SK-N-SH (cell line): Measurements from ENCODE around the gene NPEPL1. TPM values are rescaled to one million over a fixed set of nuclear protein-coding genes. Genes with fewer than 3 reads are reported as not detected.
A peak's percentile ranks its signal among the peaks of the same experiment; 100 is the strongest.

Experiments used
- CTCF ChIA-PET: fragments of 300-600, 350-600 bp; formaldehyde crosslinking; extraction: SDS; loops from one replicate; lab custom pipeline; 2021; lab: Yijun Ruan, JAX
- POLR2A ChIA-PET: fragments of 350-600 bp; sonication (Branson Sonifier 250); formaldehyde crosslinking; extraction: SDS; loops from one replicate; lab custom pipeline; 2020; ENCODE audit warnings: antibody characterized with exemption, inconsistent platforms; lab: Yijun Ruan, JAX
- DNase-seq: peaks from one replicate; pipeline ENCODE4 v3.0.0; 2012
- H2AFZ ChIP-seq: fragments of 200-600 bp; sonication (generic); 2 replicates; pipeline ENCODE4 v1.8.1; 2016; ENCODE audit warnings: antibody characterized with exemption, mild to moderate bottlenecking, low read depth
- H3F3A ChIP-seq: fragments of 200-600 bp; sonication (generic); replicated peaks from 2 replicates; pipeline ENCODE3; 2016; ENCODE audit warnings: antibody characterized with exemption, mild to moderate bottlenecking; ENCODE audit not compliant: insufficient read depth
- H3K27ac ChIP-seq, 2 experiments: fragments of 200-500 bp in 1 of 2; fragments of 200-600 bp in 1 of 2; sonication (Bioruptor generic) in 1 of 2; sonication (generic), shearing (Covaris generic) in 1 of 2; 2 replicates each; pipeline versions ENCODE4 v1.5.1 to v1.6.1; 2014 to 2016; ENCODE audit warnings: low read depth in 2 of 2, inconsistent platforms in 1 of 2, low read length in 1 of 2, mild to moderate bottlenecking in 1 of 2, mixed read lengths in 1 of 2
- H3K27me3 ChIP-seq: fragments of 200-600 bp; sonication (generic), shearing (Covaris generic); 2 replicates; pipeline ENCODE4 v1.6.1; 2016; ENCODE audit warnings: mixed run types; ENCODE audit not compliant: insufficient read depth
- H3K36me3 ChIP-seq, 2 experiments: fragments of 200-500 bp in 1 of 2; fragments of 200-600 bp in 1 of 2; sonication (Bioruptor generic) in 1 of 2; sonication (generic) in 1 of 2; replicated peaks in 1 of 2; 2 replicates each; pipeline versions ENCODE3 to v1.5.1; 2014 to 2016; ENCODE audit warnings: low read length in 1 of 2, mild to moderate bottlenecking in 1 of 2; ENCODE audit not compliant: insufficient read depth in 2 of 2, control insufficient read depth in 1 of 2
- H3K4me1 ChIP-seq, 2 experiments: fragments of 200-500 bp in 1 of 2; fragments of 200-600 bp in 1 of 2; sonication (Bioruptor generic) in 1 of 2; sonication (generic), shearing (Covaris generic) in 1 of 2; 2 replicates each; pipeline versions ENCODE4 v1.5.1 to v1.6.1; 2014 to 2016; ENCODE audit warnings: low read depth in 1 of 2, low read length in 1 of 2, mixed run types in 1 of 2; ENCODE audit not compliant: insufficient read depth in 2 of 2, control insufficient read depth in 1 of 2
- H3K4me2 ChIP-seq: fragments of 200-600 bp; sonication (generic), shearing (Covaris generic); 2 replicates; pipeline ENCODE4 v1.6.1; 2017; ENCODE audit warnings: mixed run types
- H3K4me3 ChIP-seq, 2 experiments: fragments of 200-500 bp in 1 of 2; fragments of 200-600 bp in 1 of 2; sonication (Bioruptor generic) in 1 of 2; sonication (generic), shearing (Covaris generic) in 1 of 2; 2 replicates each; pipeline versions ENCODE4 v1.5.1 to v1.8.1; 2014 to 2016; ENCODE audit warnings: low read depth in 2 of 2, inconsistent platforms in 1 of 2, low read length in 1 of 2, mild to moderate bottlenecking in 1 of 2, mixed read lengths in 1 of 2, moderate library complexity in 1 of 2
- H3K79me2 ChIP-seq: fragments of 200-600 bp; sonication (generic); 2 replicates; pipeline ENCODE4 v1.8.1; 2017; ENCODE audit warnings: mild to moderate bottlenecking; ENCODE audit not compliant: insufficient read depth
- H3K9ac ChIP-seq: fragments of 200-600 bp; sonication (generic); 2 replicates; pipeline ENCODE4 v1.6.1; 2017; ENCODE audit warnings: mixed run types
- H3K9me2 ChIP-seq: fragments of 200-600 bp; sonication (generic); 2 replicates; pipeline ENCODE4 v1.6.1; 2017; ENCODE audit warnings: mixed run types
- H3K9me3 ChIP-seq: fragments of 200-600 bp; sonication (generic); 2 replicates; pipeline ENCODE4 v1.6.1; 2017; ENCODE audit warnings: mixed run types, mild to moderate bottlenecking, moderate library complexity
- H4K20me1 ChIP-seq: fragments of 200-600 bp; sonication (generic); 2 replicates; pipeline ENCODE4 v1.6.1; 2017; ENCODE audit warnings: mild to moderate bottlenecking, mixed run types; ENCODE audit not compliant: insufficient read depth
- EP300 ChIP-seq, 2 experiments: IDR thresholded peaks; 2 replicates each; pipeline versions ENCODE4 v1.4.0 to v1.6.1; 2012; ENCODE audit warnings: borderline replicate concordance in 1 of 2, low read depth in 1 of 2, low read length in 1 of 2
- FOSL2 ChIP-seq: IDR thresholded peaks from 2 replicates; pipeline ENCODE4 v1.4.0; 2012; ENCODE audit warnings: low read depth, mild to moderate bottlenecking, moderate library complexity, borderline replicate concordance
- FOXJ3 ChIP-seq: sonication (generic); formaldehyde crosslinking; IDR thresholded peaks from 2 replicates; pipeline ENCODE4 v1.5.1; 2020; ENCODE audit warnings: mild to moderate bottlenecking, missing genetic modification reagents
- GABPA ChIP-seq: IDR thresholded peaks from 2 replicates; pipeline ENCODE4 v1.4.0; 2012; ENCODE audit warnings: low read depth, mild to moderate bottlenecking
- GATA2 ChIP-seq: sonication (generic); formaldehyde crosslinking; IDR thresholded peaks from 2 replicates; pipeline ENCODE4 v1.5.0; 2020; ENCODE audit warnings: mild to moderate bottlenecking, missing genetic modification reagents
- MEF2A ChIP-seq: IDR thresholded peaks from 2 replicates; pipeline ENCODE4 v1.4.0; 2012; ENCODE audit warnings: low read depth, borderline replicate concordance
- NFIC ChIP-seq: IDR thresholded peaks from 2 replicates; pipeline ENCODE4 v1.4.0; 2012; ENCODE audit warnings: borderline replicate concordance
- RAD21 ChIP-seq: IDR thresholded peaks from 2 replicates; pipeline ENCODE4 v1.6.1; 2012; ENCODE audit warnings: mild to moderate bottlenecking, low read length
- SMC3 ChIP-seq: IDR thresholded peaks from 2 replicates; pipeline ENCODE4 v1.6.1; 2012; ENCODE audit warnings: low read depth, low read length, improper control_type of control experiment
- TAF1 ChIP-seq: IDR thresholded peaks from 2 replicates; pipeline ENCODE4 v1.6.1; 2012; ENCODE audit warnings: low read depth, mild to moderate bottlenecking, low read length, moderate library complexity, borderline replicate concordance
- YY1 ChIP-seq: IDR thresholded peaks from 2 replicates; pipeline ENCODE4 v1.4.0; 2012; ENCODE audit warnings: low read depth, mild to moderate bottlenecking
- WGBS: methylation state at CpG from one replicate; pipeline ENCODE4 v1.1.6; 2017; ENCODE audit warnings: low lambda C conversion rate; 5-methylcytosine and 5-hydroxymethylcytosine counted together
- polyA plus RNA-seq, 3 experiments: library from polyadenylated mRNA; depleted of rRNA; stranded (reverse); fragments of >200 nt; gene quantifications; 2 replicates each; pipeline ENCODE4 v1.2.3, GENCODE V29; 2012

NPEPL1 gene
- polyA plus RNA-seq, 1 of the 3 experiments (the other 2 are of a cell fraction) = 2.8 TPM

DNA sequence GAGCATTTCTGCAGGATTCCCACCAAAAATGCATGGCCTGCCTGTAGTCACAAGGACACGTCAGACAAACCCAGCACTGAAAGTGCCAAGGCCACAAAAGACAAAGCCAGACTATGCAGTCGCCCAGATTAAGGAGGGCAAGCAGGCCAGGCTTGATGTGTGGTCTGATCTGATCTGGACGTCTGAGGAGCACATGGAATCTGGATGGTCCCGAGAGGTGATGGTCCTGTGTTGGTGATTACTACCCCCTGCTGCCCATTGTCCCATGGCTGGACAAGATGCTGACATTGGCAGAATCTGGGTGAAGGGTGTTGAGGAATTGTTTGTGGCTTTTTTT, 17.1 kb downstream of the NPEPL1 start:
- Histone ChIP-seq H3K79me2 (no peaks in the 10 kb centered on the region), H3K9me3 (no peaks in the 10 kb centered on the region), H3K4me2 (no peak overlapping the region), H3K27ac (no peak overlapping the region), H3K9me2 (no peaks in the 10 kb centered on the region), H4K20me1 (no peaks in the 10 kb centered on the region), H3K9ac (no peak overlapping the region), H3F3A (no peaks in the 10 kb centered on the region), H3K36me3 (no peaks in the 10 kb centered on the region), H3K4me1 (peaks cover 0 to 3% of the 10 kb centered on the region in 2 experiments; a peak in 1 of 4 replicates), H3K27me3 (no peaks in the 10 kb centered on the region), H2AFZ (no peak overlapping the region), H3K4me3 (no peak overlapping the region)
- TF ChIP-seq GATA2 (CRISPR knock-in tag) = no peak
- no peak for TF ChIP-seq FOXJ3 (CRISPR knock-in tag)
- no peak for TF ChIP-seq NFIC
- TF ChIP-seq SMC3 = no peak
- TF ChIP-seq RAD21 = no peak
- TF ChIP-seq GABPA = no peak
- no peak for TF ChIP-seq MEF2A
- TF ChIP-seq EP300 (IDR thresholded peaks at IDR 0.05; ENCODE audit: borderline replicate concordance in 1 of 2, low read depth in 1 of 2, low read length in 1 of 2) = no peak
- no peak for TF ChIP-seq TAF1
- no peak for TF ChIP-seq FOSL2
- WGBS = 98% methylated on average over 4 of the region's 4 CpGs
- DNase-seq = no peak
- CTCF ChIA-PET = no interaction called here
- POLR2A ChIA-PET = no interaction called here

DNA sequence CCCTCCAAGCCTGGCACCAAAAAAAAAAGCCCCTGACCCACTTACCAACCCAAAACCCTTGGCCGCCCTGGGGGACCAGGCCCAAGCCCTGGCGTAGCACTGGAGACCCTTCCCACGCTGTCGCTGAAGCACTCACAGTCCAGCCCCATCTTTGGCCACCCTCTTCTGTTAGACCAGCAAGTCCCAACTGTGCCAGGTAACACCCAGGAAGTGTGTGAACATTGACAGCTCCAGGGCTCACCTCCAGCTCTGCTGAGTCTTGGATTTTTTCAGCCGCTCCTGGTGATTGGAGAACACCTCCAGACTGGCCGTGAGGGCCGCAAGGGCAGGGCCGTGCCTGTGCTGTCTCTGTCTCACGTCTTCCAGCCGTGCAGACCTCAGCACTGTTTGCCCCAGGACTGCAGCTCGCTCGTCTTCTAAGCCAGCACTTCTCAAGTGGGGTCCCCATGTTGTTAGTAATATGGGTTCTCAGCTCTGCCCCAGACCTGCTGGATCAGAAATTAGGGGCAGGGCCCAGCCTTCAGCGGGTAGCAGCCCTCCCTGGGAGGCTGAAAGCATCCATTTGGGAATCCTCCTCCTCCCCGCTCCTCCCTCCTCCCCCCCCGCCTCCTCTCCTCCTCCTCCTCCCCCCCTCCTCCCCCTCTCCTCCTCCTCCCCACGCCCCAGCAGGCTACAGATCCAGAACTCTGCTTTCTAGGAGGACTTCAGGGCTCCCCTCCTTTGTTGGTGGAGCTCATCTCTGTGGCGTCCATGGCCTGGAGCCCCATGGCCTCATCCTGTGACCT, 18.1 kb downstream of the NPEPL1 start:
- H4K20me1 ChIP-seq = no peaks in the 10 kb centered on the region
- H3K9me3 ChIP-seq = no peaks in the 10 kb centered on the region
- H3K79me2 ChIP-seq = no peaks in the 10 kb centered on the region
- H3K36me3 ChIP-seq = no peaks in the 10 kb centered on the region
- WGBS = 84% methylated on average over 12 of the region's 17 CpGs
- ChIA-PET POLR2A (no interaction called here), CTCF (interaction anchor here (1.0 kb wide), 1 partner anchor 473 kb away, joined by 3 read pairs; no protein-coding TSS in a partner anchor)
- no peak overlapping the region for H3K4me3 ChIP-seq
- H3K4me2 ChIP-seq = no peak overlapping the region
- H2AFZ ChIP-seq = no peak overlapping the region
- H3K27me3 ChIP-seq = no peaks in the 10 kb centered on the region
- H3F3A ChIP-seq = no peaks in the 10 kb centered on the region
- H3K27ac ChIP-seq = no peak overlapping the region
- DNase-seq = peak; percentile 14
- TF ChIP-seq YY1 = no peak
- no peaks in the 10 kb centered on the region for H3K9me2 ChIP-seq
- no peaks in the 10 kb centered on the region; a peak in 1 of 4 replicates for H3K4me1 ChIP-seq
- no peak overlapping the region for H3K9ac ChIP-seq
